Anterior cingulate cortex (tissue), 58 donors: ENCODE measurements around the gene ZNF646.

Experiments used
- DNase-seq, 58 donors: peaks; one replicate each; lab custom pipeline; 2025; lab: John Stamatoyannopoulos, UW

ZNF646 gene

GRCh38 chr16:31127182-31127581 is 53.0 kb downstream of the ZNF646 start:
- no peak for DNase-seq

GRCh38 chr16:31128711-31129567 is 54.7 kb downstream of the ZNF646 start:
- DNase-seq, result peak in 24 of 58 donors; percentile 8 to 57 (median 36)

- DNase-seq, result peak in 12 of 58 donors; percentile 19 to 56 (median 38)
Observed at GRCh38 chr16:31129568-31130335, 55.5 kb downstream of the ZNF646 start.

GRCh38 chr16:31130336-31130891 is 56.2 kb downstream of the ZNF646 start:
- no peak for DNase-seq

DNA sequence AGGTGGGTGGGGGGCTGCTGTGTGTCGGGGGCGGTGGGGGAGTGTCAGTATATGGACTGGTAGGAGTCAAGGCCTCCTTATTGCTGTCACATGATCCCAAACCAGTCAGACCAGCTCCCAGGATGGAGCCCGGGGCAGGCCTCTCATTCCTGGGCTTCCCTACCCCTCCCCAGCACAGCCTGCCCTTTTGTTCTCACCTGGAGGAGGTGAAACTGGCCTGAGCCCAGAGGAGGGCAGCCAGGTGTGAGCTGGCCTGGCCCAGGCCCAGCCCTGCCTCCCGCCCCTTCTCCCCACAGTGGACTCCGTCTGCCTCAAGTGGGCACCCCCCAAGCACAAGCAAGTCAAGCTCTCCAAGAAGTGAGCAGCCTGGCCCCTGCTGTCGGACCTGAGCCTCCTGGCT is 56.7 kb downstream of the ZNF646 start:
- DNase-seq, result no peak

GRCh38 chr16:31131416-31131815 is 57.2 kb downstream of the ZNF646 start:
- DNase-seq, result no peak

GRCh38 chr16:31131841-31132271 is 57.6 kb downstream of the ZNF646 start:
- no peak for DNase-seq

GRCh38 chr16:31132303-31132979 is 58.2 kb downstream of the ZNF646 start:
- no peak for DNase-seq

- DNase-seq, result no peak
Observed at GRCh38 chr16:31133046-31133501, 58.9 kb downstream of the ZNF646 start.
